ENCODE measurements around the gene ZNF554.

ZNF554 gene

DNA sequence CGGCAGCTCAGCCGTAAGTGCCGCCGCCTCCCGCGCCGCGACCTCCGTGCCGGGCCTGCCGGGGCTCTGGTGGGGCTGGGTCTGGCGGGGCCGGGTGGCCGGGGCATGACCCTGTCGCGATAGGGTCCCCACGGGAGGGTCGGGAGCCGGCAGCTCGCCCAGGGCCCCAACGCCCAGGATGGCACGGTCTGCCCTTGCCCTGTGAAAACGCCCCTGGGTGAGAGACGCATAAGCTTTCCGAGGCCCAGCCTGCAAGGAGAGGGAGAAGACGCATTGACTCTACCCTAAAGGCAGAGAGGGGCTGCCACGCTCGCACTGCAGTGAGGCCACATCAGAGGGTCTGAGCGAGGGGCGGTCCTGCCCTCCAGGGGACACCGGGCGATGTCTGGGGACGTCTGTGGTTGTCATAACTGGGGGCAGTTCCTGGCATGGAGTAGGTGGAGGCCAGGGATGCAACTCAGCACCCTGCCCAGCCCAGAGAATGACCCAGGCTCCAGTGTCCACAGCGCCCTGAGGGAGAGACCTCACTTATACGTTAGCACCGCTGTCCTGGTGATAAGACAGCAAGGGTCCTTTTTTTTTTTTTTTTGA is 539 bp downstream of the ZNF554 start:
- no peak for DNase-seq (ENCODE audit: low read depth)
- H3K4me3 ChIP-seq (replicated peaks; ENCODE audit: low read depth, low read length), result peak overlapping the region; percentile 76
- TF ChIP-seq, protein P1, sequence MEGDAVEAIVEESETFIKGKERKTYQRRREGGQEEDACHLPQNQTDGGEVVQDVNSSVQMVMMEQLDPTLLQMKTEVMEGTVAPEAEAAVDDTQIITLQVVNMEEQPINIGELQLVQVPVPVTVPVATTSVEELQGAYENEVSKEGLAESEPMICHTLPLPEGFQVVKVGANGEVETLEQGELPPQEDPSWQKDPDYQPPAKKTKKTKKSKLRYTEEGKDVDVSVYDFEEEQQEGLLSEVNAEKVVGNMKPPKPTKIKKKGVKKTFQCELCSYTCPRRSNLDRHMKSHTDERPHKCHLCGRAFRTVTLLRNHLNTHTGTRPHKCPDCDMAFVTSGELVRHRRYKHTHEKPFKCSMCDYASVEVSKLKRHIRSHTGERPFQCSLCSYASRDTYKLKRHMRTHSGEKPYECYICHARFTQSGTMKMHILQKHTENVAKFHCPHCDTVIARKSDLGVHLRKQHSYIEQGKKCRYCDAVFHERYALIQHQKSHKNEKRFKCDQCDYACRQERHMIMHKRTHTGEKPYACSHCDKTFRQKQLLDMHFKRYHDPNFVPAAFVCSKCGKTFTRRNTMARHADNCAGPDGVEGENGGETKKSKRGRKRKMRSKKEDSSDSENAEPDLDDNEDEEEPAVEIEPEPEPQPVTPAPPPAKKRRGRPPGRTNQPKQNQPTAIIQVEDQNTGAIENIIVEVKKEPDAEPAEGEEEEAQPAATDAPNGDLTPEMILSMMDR (IDR thresholded peaks at IDR 0.05; ENCODE audit: low read length, missing control alignments), result no peak

DNA sequence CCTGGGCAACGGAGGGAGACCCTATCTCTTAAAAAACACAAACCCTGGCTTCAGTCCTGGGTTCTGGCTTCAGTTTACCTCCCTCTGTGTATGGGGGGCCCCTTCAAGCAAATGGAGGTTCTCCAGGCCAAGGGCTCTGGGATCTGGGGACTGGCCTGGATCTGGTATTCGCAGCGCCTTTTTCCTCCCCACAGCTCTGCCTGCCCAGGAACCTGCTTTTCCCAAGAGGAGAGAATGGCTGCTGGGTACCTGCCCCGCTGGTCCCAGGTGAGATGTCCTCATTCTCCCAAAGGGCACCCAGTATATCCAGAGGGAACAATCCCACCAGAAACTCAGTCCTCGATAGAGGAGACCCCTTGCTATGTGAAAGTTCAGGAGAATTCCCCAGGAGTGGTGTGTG is 3.2 kb downstream of the ZNF554 start:
- TF ChIP-seq, protein P1 (IDR thresholded peaks at IDR 0.05; ENCODE audit: low read length, missing control alignments), result no peak
- DNase-seq (ENCODE audit: low read depth), result no peak

DNA sequence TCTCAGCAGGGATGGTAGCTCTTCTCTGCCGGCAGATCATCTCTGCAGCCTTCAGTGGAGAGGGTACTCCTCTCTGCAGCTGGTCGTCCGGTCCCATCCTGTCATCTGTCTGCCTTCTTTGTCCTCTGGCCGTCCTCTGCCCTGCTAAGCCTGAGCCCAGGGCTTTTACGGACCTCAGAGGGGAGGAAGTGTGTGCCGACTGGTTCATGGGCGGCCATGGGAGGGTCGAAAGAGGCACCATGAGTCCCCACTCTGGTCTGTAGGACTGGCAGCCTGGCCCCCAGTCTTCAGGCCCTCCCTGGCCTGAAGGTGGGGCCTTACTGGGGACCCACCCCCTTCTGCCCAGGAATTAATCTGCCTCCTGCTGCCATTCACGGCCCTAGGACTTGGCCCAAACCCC is 4.0 kb downstream of the ZNF554 start:
- no peak overlapping the region for H3K4me3 ChIP-seq (replicated peaks; ENCODE audit: low read depth, low read length)
- TF ChIP-seq, protein P1 (IDR thresholded peaks at IDR 0.05; ENCODE audit: low read length, missing control alignments), result no peak
- no peak for DNase-seq (ENCODE audit: low read depth)

More for the DNA sequence above, 3.2 kb downstream of the ZNF554 start:
- no peak overlapping the region for H3K4me3 ChIP-seq (replicated peaks; ENCODE audit: low read depth, low read length)

DNA sequence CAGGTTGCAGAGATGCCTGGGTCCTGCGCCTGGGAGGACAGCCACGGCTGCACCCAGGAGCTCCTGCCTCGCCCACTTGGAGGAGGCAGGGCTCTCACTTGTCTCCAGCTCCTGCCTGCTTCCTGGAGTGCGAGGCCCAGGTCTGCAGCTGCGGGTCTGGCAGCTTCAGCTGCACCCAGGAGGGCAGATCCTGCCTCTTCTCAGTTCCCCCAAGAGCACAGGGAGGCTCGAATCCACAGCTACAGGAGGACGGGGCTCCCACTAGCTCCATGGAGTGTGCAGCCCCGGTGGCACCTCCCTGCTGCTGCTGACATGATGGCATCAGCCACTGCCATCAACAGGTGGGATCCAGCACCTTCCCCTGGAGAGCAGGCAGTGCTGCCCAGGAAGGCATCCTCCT is 4.5 kb downstream of the ZNF554 start:
- H3K4me3 ChIP-seq (replicated peaks; ENCODE audit: low read depth, low read length), result no peak overlapping the region
- no peak for DNase-seq (ENCODE audit: low read depth)
- TF ChIP-seq, protein P1 (IDR thresholded peaks at IDR 0.05; ENCODE audit: low read length, missing control alignments), result no peak

DNA sequence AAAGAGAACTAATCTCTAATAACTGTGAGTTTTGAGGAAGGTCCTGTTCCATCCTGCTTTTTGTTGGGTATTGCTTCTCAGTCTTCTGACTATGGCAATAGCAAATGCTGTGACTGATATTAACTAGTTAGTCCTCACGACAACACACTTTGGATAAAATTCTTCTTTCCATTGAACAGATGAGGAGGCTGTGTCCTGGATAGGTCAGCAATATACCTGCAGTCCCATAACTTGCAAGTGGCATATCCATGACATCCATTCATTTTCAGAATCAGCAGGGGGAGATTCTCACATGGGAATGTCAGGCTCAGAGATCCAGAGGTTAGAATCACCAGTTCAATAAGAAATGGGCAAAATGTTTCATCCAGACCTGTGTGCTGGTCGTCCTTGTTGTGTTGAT is 7.4 kb downstream of the ZNF554 start:
- H3K4me3 ChIP-seq (replicated peaks; ENCODE audit: low read depth, low read length), result no peak overlapping the region
- no peak for DNase-seq (ENCODE audit: low read depth)
- TF ChIP-seq, protein P1 (IDR thresholded peaks at IDR 0.05; ENCODE audit: low read length, missing control alignments), result no peak

DNA sequence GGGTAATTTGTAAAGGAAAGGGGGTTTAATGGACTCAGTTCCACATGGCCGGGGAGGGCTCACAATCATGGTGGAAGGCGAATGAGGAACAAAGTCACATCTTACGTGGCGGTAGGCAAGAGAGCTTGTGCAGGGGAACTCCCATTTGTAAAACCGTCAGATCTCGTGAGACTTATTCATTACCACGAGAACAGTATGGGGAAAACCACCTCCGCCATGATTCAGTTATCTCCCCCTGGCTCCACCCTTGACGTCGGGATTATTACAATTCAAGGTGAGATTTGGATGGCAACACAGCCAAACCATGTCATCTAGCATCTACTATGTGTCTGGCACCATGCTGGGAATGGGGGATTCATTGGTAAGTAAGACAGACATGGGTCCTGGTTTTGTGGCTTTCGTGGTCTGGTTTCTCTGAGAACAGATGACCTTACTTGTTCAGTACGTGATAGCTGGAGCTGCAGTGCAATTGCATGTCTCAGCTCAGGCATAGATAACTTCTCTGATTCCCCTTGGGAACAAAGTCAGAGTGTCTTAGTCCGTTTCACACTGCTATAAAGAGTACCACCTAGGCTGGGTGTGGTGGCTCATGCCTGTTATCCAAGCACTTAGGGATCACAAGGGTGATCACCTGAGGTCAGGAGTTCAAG is 8.3 kb downstream of the ZNF554 start:
- no peak for DNase-seq (ENCODE audit: low read depth)
- H3K4me3 ChIP-seq (replicated peaks; ENCODE audit: low read depth, low read length), result no peak overlapping the region
- TF ChIP-seq, protein P1 (IDR thresholded peaks at IDR 0.05; ENCODE audit: low read length, missing control alignments), result no peak

Measured in fibroblast of pulmonary artery (primary cell).